IMR-90 (cell line): ENCODE results near the gene SPRED3. TPM values are rescaled to one million over a fixed set of nuclear protein-coding genes. Genes with fewer than 3 reads are reported as not detected.

Experiments
- ATAC-seq: fragments of 200-7000 bp; cut with Tn5 transposase; 2 replicates; pipeline ENCODE4 v1.9.1; 2020; ENCODE audit warnings: low read depth, mild to moderate bottlenecking, moderate library complexity
- BruUV-seq: library from RNA; stranded (reverse); fragments of 400-500 nt; replicated peaks from 2 replicates; lab custom pipeline; 2021; lab: Mats Ljungman, UMichigan
- CTCF ChIA-PET: fragments of 300-600 bp; formaldehyde crosslinking; extraction: SDS; loops from one replicate; lab custom pipeline; 2021; ENCODE audit warnings: antibody characterized with exemption; lab: Yijun Ruan, JAX
- POLR2A ChIA-PET: fragments of 300-600 bp; sonication (Branson Sonifier 250); formaldehyde crosslinking; loops from one replicate; lab custom pipeline; 2022; ENCODE audit warnings: antibody characterized with exemption; ENCODE audit not compliant: unreplicated experiment; lab: Charles Lee
- DNase-seq: peaks from one replicate; pipeline ENCODE4 v3.0.0; 2013
- H2AFZ ChIP-seq: replicated peaks from 2 replicates; pipeline ENCODE3; 2013; ENCODE audit warnings: low read length, mild to moderate bottlenecking; ENCODE audit not compliant: poor library complexity
- H2AK5ac ChIP-seq: 2 replicates; pipeline ENCODE4 v1.6.1; 2013; ENCODE audit warnings: low read depth, low read length, inconsistent platforms
- H2AK9ac ChIP-seq: replicated peaks from 2 replicates; pipeline ENCODE3; 2013; ENCODE audit warnings: mild to moderate bottlenecking, low read depth, low read length, moderate library complexity; ENCODE audit not compliant: poor library complexity
- H2BK120ac ChIP-seq: 2 replicates; pipeline ENCODE4 v1.6.1; 2013; ENCODE audit warnings: low read depth, low read length, inconsistent platforms
- H2BK15ac ChIP-seq: 3 replicates; pipeline ENCODE4 v1.6.1; 2013; ENCODE audit warnings: low read depth, low read length, inconsistent platforms
- H2BK20ac ChIP-seq: 2 replicates; pipeline ENCODE4 v1.6.1; 2013; ENCODE audit warnings: low read depth, mild to moderate bottlenecking, inconsistent platforms, low read length, moderate library complexity
- H2BK5ac ChIP-seq: 2 replicates; pipeline ENCODE4 v1.6.1; 2013; ENCODE audit warnings: mild to moderate bottlenecking, low read depth, low read length, inconsistent platforms; ENCODE audit not compliant: poor library complexity, severe bottlenecking
- H3K14ac ChIP-seq: replicated peaks from 2 replicates; pipeline ENCODE4 v1.6.1; 2013; ENCODE audit warnings: low read depth, low read length, inconsistent platforms
- H3K18ac ChIP-seq: 2 replicates; pipeline ENCODE4 v1.6.1; 2013; ENCODE audit warnings: low read depth, low read length, control low read depth
- H3K23ac ChIP-seq: 2 replicates; pipeline ENCODE4 v1.6.1; 2013; ENCODE audit warnings: low read depth, low read length, inconsistent platforms
- H3K27ac ChIP-seq: 2 replicates; pipeline ENCODE4 v1.5.1; 2013; ENCODE audit warnings: mild to moderate bottlenecking, control low read depth, low read length; ENCODE audit not compliant: insufficient read depth
- H3K27me3 ChIP-seq: 2 replicates; pipeline ENCODE4 v1.6.1; 2013; ENCODE audit warnings: low read length; ENCODE audit not compliant: control insufficient read depth, insufficient read depth
- H3K36me3 ChIP-seq: 2 replicates; pipeline ENCODE4 v1.6.1; 2013; ENCODE audit warnings: low read length, mixed read lengths; ENCODE audit not compliant: control insufficient read depth, insufficient read depth
- H3K4ac ChIP-seq: 2 replicates; pipeline ENCODE4 v1.6.1; 2013; ENCODE audit warnings: low read depth, low read length, inconsistent platforms
- H3K4me1 ChIP-seq: 2 replicates; pipeline ENCODE4 v1.6.1; 2013; ENCODE audit warnings: low read length, mixed read lengths; ENCODE audit not compliant: control insufficient read depth, insufficient read depth
- H3K4me2 ChIP-seq: 2 replicates; pipeline ENCODE4 v1.6.1; 2013; ENCODE audit warnings: low read depth, mild to moderate bottlenecking, control low read depth, low read length, moderate library complexity
- H3K4me3 ChIP-seq: 2 replicates; pipeline ENCODE4 v1.5.1; 2013; ENCODE audit warnings: low read depth, mild to moderate bottlenecking, control low read depth, low read length, moderate library complexity; ENCODE audit not compliant: insufficient read depth
- H3K56ac ChIP-seq: 2 replicates; pipeline ENCODE4 v1.6.1; 2013; ENCODE audit warnings: low read length, inconsistent platforms; ENCODE audit not compliant: insufficient read depth; ENCODE audit errors: extremely low read depth
- H3K79me1 ChIP-seq, 2 experiments: 2 replicates each; pipeline ENCODE4 v1.6.1; 2013; ENCODE audit warnings: low read length in 2 of 2, inconsistent platforms in 1 of 2, low read depth in 1 of 2
- H3K9ac ChIP-seq: 2 replicates; pipeline ENCODE4 v1.6.1; 2013; ENCODE audit warnings: low read depth, low read length, control low read depth
- H3K9me1 ChIP-seq: 2 replicates; pipeline ENCODE4 v1.6.1; 2013; ENCODE audit warnings: low read length, inconsistent platforms; ENCODE audit not compliant: insufficient read depth
- H3K9me3 ChIP-seq: 2 replicates; pipeline ENCODE4 v1.6.1; 2013; ENCODE audit warnings: low read length; ENCODE audit not compliant: control insufficient read depth, insufficient read depth
- H4K20me1 ChIP-seq: 2 replicates; pipeline ENCODE4 v1.6.1; 2013; ENCODE audit warnings: low read length, inconsistent platforms; ENCODE audit not compliant: insufficient read depth
- H4K5ac ChIP-seq: 2 replicates; pipeline ENCODE4 v1.6.1; 2013; ENCODE audit warnings: mild to moderate bottlenecking, low read depth, low read length, control low read depth
- H4K8ac ChIP-seq, 2 experiments: 2 replicates each; pipeline ENCODE4 v1.6.1; 2013; ENCODE audit warnings: low read depth in 2 of 2, low read length in 2 of 2, control low read depth in 1 of 2, inconsistent platforms in 1 of 2
- H4K91ac ChIP-seq: 2 replicates; pipeline ENCODE4 v1.6.1; 2013; ENCODE audit warnings: low read depth, low read length, inconsistent platforms; ENCODE audit not compliant: insufficient read depth
- BHLHE40 ChIP-seq: fragments of 150-350 bp; IDR thresholded peaks from 2 replicates; pipeline ENCODE4 v1.6.1; 2016; ENCODE audit warnings: mild to moderate bottlenecking, low read depth, low read length
- CEBPB ChIP-seq: IDR thresholded peaks from 2 replicates; pipeline ENCODE4 v1.6.1; 2012; ENCODE audit warnings: low read depth, low read length, improper control_type of control experiment
- CHD1 ChIP-seq: IDR thresholded peaks from 2 replicates; pipeline ENCODE4 v1.6.1; 2012; ENCODE audit warnings: low read depth, low read length, improper control_type of control experiment
- ELK1 ChIP-seq: fragments of 150-350 bp; IDR thresholded peaks from 2 replicates; pipeline ENCODE4 v1.6.1; 2016; ENCODE audit warnings: low read depth, mild to moderate bottlenecking, low read length, moderate library complexity, borderline replicate concordance
- FOS ChIP-seq: fragments of 150-350 bp; IDR thresholded peaks from 2 replicates; pipeline ENCODE4 v1.6.1; 2016; ENCODE audit warnings: low read depth, low read length
- MAFK ChIP-seq: IDR thresholded peaks from 2 replicates; pipeline ENCODE4 v1.6.1; 2012; ENCODE audit warnings: low read depth, low read length, improper control_type of control experiment
- MXI1 ChIP-seq: IDR thresholded peaks from 2 replicates; pipeline ENCODE4 v1.6.1; 2012; ENCODE audit warnings: low read depth, mild to moderate bottlenecking, low read length, moderate library complexity, borderline replicate concordance
- NFE2L2 ChIP-seq: fragments of 150-350 bp; IDR thresholded peaks from 2 replicates; pipeline ENCODE4 v1.6.1; 2016; ENCODE audit warnings: low read depth, mild to moderate bottlenecking, low read length
- POLR2A ChIP-seq: IDR thresholded peaks from 2 replicates; pipeline ENCODE4 v1.6.1; 2012; ENCODE audit warnings: mild to moderate bottlenecking, low read depth, low read length
- RAD21 ChIP-seq: IDR thresholded peaks from 2 replicates; pipeline ENCODE4 v1.6.1; 2012; ENCODE audit warnings: low read length, improper control_type of control experiment
- RCOR1 ChIP-seq: IDR thresholded peaks from 2 replicates; pipeline ENCODE4 v1.6.1; 2012; ENCODE audit warnings: mild to moderate bottlenecking, low read length, improper control_type of control experiment; ENCODE audit not compliant: insufficient replicate concordance
- RFX5 ChIP-seq: IDR thresholded peaks from 2 replicates; pipeline ENCODE4 v1.8.0; 2012; ENCODE audit warnings: low read depth, mild to moderate bottlenecking, low read length, moderate library complexity
- SMC3 ChIP-seq: fragments of 150-350 bp; IDR thresholded peaks from 2 replicates; pipeline ENCODE4 v1.6.1; 2016; ENCODE audit warnings: low read depth, mild to moderate bottlenecking, antibody characterized with exemption, low read length, moderate library complexity
- WGBS, 2 experiments: methylation state at CpG; one replicate each; pipeline versions ENCODE4 v1.1.5 to v1.1.7; 2013; ENCODE audit warnings: missing lambda C conversion rate in 2 of 2; ENCODE audit not compliant: insufficient read length in 1 of 2; ENCODE audit errors: extremely low coverage in 2 of 2; 5-methylcytosine and 5-hydroxymethylcytosine counted together
- dilution Hi-C: fragments of 300-500 bp; cut with HindIII; formaldehyde crosslinking; loops from one replicate; pipeline ENCODE4 v1.14.3; 2018; ENCODE audit warnings: low sequenced_read_pairs; ENCODE audit not compliant: unreplicated experiment
- in situ Hi-C: fragments of 300-500 bp; cut with MboI; formaldehyde crosslinking; loops from 3 replicates; pipeline ENCODE4 v1.14.3; 2019; ENCODE audit warnings: low sequenced_read_pairs, inconsistent platforms, mixed read lengths
- intact Hi-C: fragments of 100-400 bp; cut with micrococcal nuclease; formaldehyde crosslinking; loops from 2 replicates; pipeline ENCODE4 v1.10.0; 2022
- polyA plus RNA-seq, 3 experiments: library from polyadenylated mRNA; depleted of rRNA; stranded (reverse); fragments of >200 nt; gene quantifications; 2 replicates each; pipeline ENCODE4 v1.2.3, GENCODE V29; 2012; ENCODE audit warnings: low replicate concordance in 1 of 3
- total RNA-seq: library from RNA; depleted of rRNA; stranded (reverse); fragments of >200 nt; gene quantifications from 2 replicates; pipeline ENCODE4 v1.2.3, GENCODE V29; 2012
- TF ChIP-seq, protein P1 (sequence below): conservative IDR thresholded peaks from 2 replicates; pipeline ENCODE4 v1.5.1; 2012; ENCODE audit warnings: mild to moderate bottlenecking, low read depth, low read length, improper control_type of control experiment
- TF ChIP-seq, protein P2 (sequence below): fragments of 150-350 bp; IDR thresholded peaks from 2 replicates; pipeline ENCODE4 v1.6.1; 2017; ENCODE audit warnings: mild to moderate bottlenecking, antibody characterized with exemption, low read length, low read depth

Gene SPRED3
- total and polyA plus RNA-seq, 2 of the 4 experiments (the other 2 are of a cell fraction) = 0.90 to 7.9 TPM

- DNase-seq (no peak), ATAC-seq (peak; percentile 98)
- Histone ChIP-seq H3K23ac (no peak within 1 kb of the TSS), H2AK5ac (no peak within 1 kb of the TSS), H2AFZ (no peak within 1 kb of the TSS), H2BK5ac (no peak within 1 kb of the TSS), H3K18ac (no peak within 1 kb of the TSS), H3K14ac (no peak within 1 kb of the TSS), H3K9me1 (no peaks in the 10 kb centered on the region), H4K91ac (no peak within 1 kb of the TSS), H3K9me3 (no peaks in the 10 kb centered on the region), H3K79me1 (no peaks in the 10 kb centered on the region), H3K27me3 (peaks cover 33% of the 10 kb centered on the region), H3K4me3 (no peak within 1 kb of the TSS), H4K8ac (no peak within 1 kb of the TSS), H3K4ac (no peak within 1 kb of the TSS), H3K56ac (no peak within 1 kb of the TSS), H3K4me2 (no peak within 1 kb of the TSS), H4K5ac (no peak within 1 kb of the TSS), H3K36me3 (no peaks in the 10 kb centered on the region), H2BK20ac (no peak within 1 kb of the TSS), H4K20me1 (no peaks in the 10 kb centered on the region), H3K27ac (no peak within 1 kb of the TSS), H2BK15ac (no peak within 1 kb of the TSS), H3K4me1 (no peaks in the 10 kb centered on the region), H3K9ac (no peak within 1 kb of the TSS), H2BK120ac (no peak within 1 kb of the TSS), H2AK9ac (peak within 1 kb of the TSS; percentile 50)
- no CpG with 5 or more reads among the region's 20 CpGs for WGBS, 2 experiments
- no TSS peak for BruUV-seq
- CTCF ChIA-PET = no interaction called here
- intact Hi-C loops = no loop called here
- in situ Hi-C loops = no loop called here
- dilution Hi-C loops = no loop called here
- POLR2A ChIA-PET = no interaction called here
- TF ChIP-seq BHLHE40 = no peak
- TF ChIP-seq, protein P1, sequence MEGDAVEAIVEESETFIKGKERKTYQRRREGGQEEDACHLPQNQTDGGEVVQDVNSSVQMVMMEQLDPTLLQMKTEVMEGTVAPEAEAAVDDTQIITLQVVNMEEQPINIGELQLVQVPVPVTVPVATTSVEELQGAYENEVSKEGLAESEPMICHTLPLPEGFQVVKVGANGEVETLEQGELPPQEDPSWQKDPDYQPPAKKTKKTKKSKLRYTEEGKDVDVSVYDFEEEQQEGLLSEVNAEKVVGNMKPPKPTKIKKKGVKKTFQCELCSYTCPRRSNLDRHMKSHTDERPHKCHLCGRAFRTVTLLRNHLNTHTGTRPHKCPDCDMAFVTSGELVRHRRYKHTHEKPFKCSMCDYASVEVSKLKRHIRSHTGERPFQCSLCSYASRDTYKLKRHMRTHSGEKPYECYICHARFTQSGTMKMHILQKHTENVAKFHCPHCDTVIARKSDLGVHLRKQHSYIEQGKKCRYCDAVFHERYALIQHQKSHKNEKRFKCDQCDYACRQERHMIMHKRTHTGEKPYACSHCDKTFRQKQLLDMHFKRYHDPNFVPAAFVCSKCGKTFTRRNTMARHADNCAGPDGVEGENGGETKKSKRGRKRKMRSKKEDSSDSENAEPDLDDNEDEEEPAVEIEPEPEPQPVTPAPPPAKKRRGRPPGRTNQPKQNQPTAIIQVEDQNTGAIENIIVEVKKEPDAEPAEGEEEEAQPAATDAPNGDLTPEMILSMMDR = no peak
- no peak for TF ChIP-seq RFX5
- TF ChIP-seq, protein P2, sequence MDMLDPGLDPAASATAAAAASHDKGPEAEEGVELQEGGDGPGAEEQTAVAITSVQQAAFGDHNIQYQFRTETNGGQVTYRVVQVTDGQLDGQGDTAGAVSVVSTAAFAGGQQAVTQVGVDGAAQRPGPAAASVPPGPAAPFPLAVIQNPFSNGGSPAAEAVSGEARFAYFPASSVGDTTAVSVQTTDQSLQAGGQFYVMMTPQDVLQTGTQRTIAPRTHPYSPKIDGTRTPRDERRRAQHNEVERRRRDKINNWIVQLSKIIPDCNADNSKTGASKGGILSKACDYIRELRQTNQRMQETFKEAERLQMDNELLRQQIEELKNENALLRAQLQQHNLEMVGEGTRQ = no peak
- TF ChIP-seq RAD21 = no peak
- TF ChIP-seq FOS = no peak
- no peak for TF ChIP-seq CEBPB
- TF ChIP-seq CHD1 = no peak
- TF ChIP-seq SMC3 = no peak
- no peak for TF ChIP-seq RCOR1
- TF ChIP-seq ELK1 = no peak
- no peak for TF ChIP-seq MXI1
- TF ChIP-seq MAFK = no peak
- TF ChIP-seq POLR2A = no peak
- no peak for TF ChIP-seq NFE2L2
Measured at GRCh38 chr19:38433268-38433733, 44.8 kb downstream of the SPRED3 start, which contains the start of gene RYR1. Gene RYR1, plus strand, starts transcription at chr19:38433691. Its CDS starts 139 bp downstream, at chr19:38433830.
